Stomach smooth muscle (tissue), 2 donors: ENCODE measurements around the gene GRAMD1A.
"Not testable (repeated sequence)": the region's sequence is repeated elsewhere in the genome, so short reads cannot be mapped to it uniquely, and the experiment has no call there.

Experiments
- H3K27ac ChIP-seq: one replicate; pipeline ENCODE4 v1.7.0; 2013; ENCODE audit warnings: mild to moderate bottlenecking, low read length, inconsistent platforms
- H3K27me3 ChIP-seq, 2 donors: one replicate each; pipeline ENCODE4 v1.7.0; 2013; ENCODE audit warnings: low read length in 2 of 2; ENCODE audit not compliant: insufficient read depth in 2 of 2, control insufficient read depth in 1 of 2
- H3K36me3 ChIP-seq, 2 donors: one replicate each; pipeline ENCODE4 v1.7.0; 2013; ENCODE audit warnings: low read length in 2 of 2; ENCODE audit not compliant: control insufficient read depth in 2 of 2, insufficient read depth in 2 of 2
- H3K4me1 ChIP-seq: one replicate; pipeline ENCODE4 v1.7.0; 2013; ENCODE audit warnings: low read length; ENCODE audit not compliant: control insufficient read depth, insufficient read depth
- H3K4me3 ChIP-seq, 2 donors: one replicate each; pipeline ENCODE4 v1.7.0; 2013; ENCODE audit warnings: low read length in 2 of 2
- H3K9ac ChIP-seq, 2 donors: one replicate each; pipeline ENCODE4 v1.7.0; 2013; ENCODE audit warnings: low read length in 2 of 2, mild to moderate bottlenecking in 1 of 2
- H3K9me3 ChIP-seq, 2 donors: one replicate each; pipeline ENCODE4 v1.7.0; 2013; ENCODE audit warnings: low read length in 2 of 2; ENCODE audit not compliant: control insufficient read depth in 2 of 2
- donor health status: healthy.
- donor health status: Pancreatic carcinoma.

The GRAMD1A gene

GRCh38 chr19:34979819-34980640 is 20.1 kb upstream of the GRAMD1A start:
- H3K36me3 ChIP-seq = no peaks in the 10 kb centered on the region
- peaks cover 2 to 4% of the 10 kb centered on the region in 2 donors for H3K9me3 ChIP-seq
- no peak overlapping the region for H3K9ac ChIP-seq
- H3K27me3 ChIP-seq = peaks cover 0 to 2% of the 10 kb centered on the region in 2 donors
- no peak overlapping the region for H3K4me3 ChIP-seq
- no peak overlapping the region for H3K27ac ChIP-seq
- no peaks in the 10 kb centered on the region for H3K4me1 ChIP-seq

GRCh38 chr19:34982275-34982674 is 17.8 kb upstream of the GRAMD1A start:
- H3K36me3 ChIP-seq = no peaks in the 10 kb centered on the region
- peaks cover 0 to 2% of the 10 kb centered on the region in 2 donors for H3K27me3 ChIP-seq
- H3K27ac ChIP-seq = no peak overlapping the region
- no peak overlapping the region for H3K4me3 ChIP-seq
- H3K9me3 ChIP-seq = no peaks in the 10 kb centered on the region
- H3K4me1 ChIP-seq = no peaks in the 10 kb centered on the region
- no peak overlapping the region for H3K9ac ChIP-seq

- H3K27me3 ChIP-seq = peaks cover 0 to 2% of the 10 kb centered on the region in 2 donors
Measured at GRCh38 chr19:34983786-34984185, 16.3 kb upstream of the GRAMD1A start.

GRCh38 chr19:34984287-34984686 is 15.8 kb upstream of the GRAMD1A start:
- H3K27me3 ChIP-seq = peaks cover 0 to 4% of the 10 kb centered on the region in 2 donors
- no peaks in the 10 kb centered on the region for H3K9me3 ChIP-seq
- no peaks in the 10 kb centered on the region for H3K4me1 ChIP-seq
- no peak overlapping the region for H3K4me3 ChIP-seq
- H3K27ac ChIP-seq = no peak overlapping the region
- no peaks in the 10 kb centered on the region for H3K36me3 ChIP-seq
- no peak overlapping the region for H3K9ac ChIP-seq

More at GRCh38 chr19:34983786-34984185, 16.3 kb upstream of the GRAMD1A start:
- Histone ChIP-seq H3K4me3 (no peak overlapping the region), H3K27ac (no peak overlapping the region), H3K9me3 (no peaks in the 10 kb centered on the region), H3K36me3 (no peaks in the 10 kb centered on the region), H3K4me1 (no peaks in the 10 kb centered on the region), H3K9ac (no peak overlapping the region)

- no peaks in the 10 kb centered on the region for H3K36me3 ChIP-seq
- H3K27ac ChIP-seq = no peak overlapping the region
- H3K9me3 ChIP-seq = no peaks in the 10 kb centered on the region
- H3K9ac ChIP-seq = no peak overlapping the region
- no peaks in the 10 kb centered on the region for H3K4me1 ChIP-seq
- no peak overlapping the region for H3K4me3 ChIP-seq
- H3K27me3 ChIP-seq = peaks cover 0 to 3% of the 10 kb centered on the region in 2 donors
Measured at GRCh38 chr19:34985249-34986022, 14.7 kb upstream of the GRAMD1A start.

- Histone ChIP-seq H3K4me3 (no peak overlapping the region), H3K4me1 (no peaks in the 10 kb centered on the region), H3K27me3 (peaks cover 0 to 3% of the 10 kb centered on the region in 2 donors), H3K36me3 (no peaks in the 10 kb centered on the region), H3K27ac (no peak overlapping the region), H3K9me3 (no peaks in the 10 kb centered on the region), H3K9ac (no peak overlapping the region)
Measured at GRCh38 chr19:34988119-34988518, 12.0 kb upstream of the GRAMD1A start.

GRCh38 chr19:34989298-34989697 is 10.8 kb upstream of the GRAMD1A start:
- Histone ChIP-seq H3K9ac (no peak overlapping the region), H3K36me3 (no peaks in the 10 kb centered on the region), H3K4me3 (no peak overlapping the region), H3K27ac (no peak overlapping the region), H3K4me1 (no peaks in the 10 kb centered on the region), H3K9me3 (no peaks in the 10 kb centered on the region), H3K27me3 (peaks cover 0 to 3% of the 10 kb centered on the region in 2 donors)

GRCh38 chr19:34990578-34991192 is 9.4 kb upstream of the GRAMD1A start:
- H3K36me3 ChIP-seq = no peaks in the 10 kb centered on the region
- peaks cover 4% of the 10 kb centered on the region for H3K4me1 ChIP-seq
- peaks cover 0 to 3% of the 10 kb centered on the region in 2 donors for H3K27me3 ChIP-seq
- no peak overlapping the region for H3K27ac ChIP-seq
- H3K4me3 ChIP-seq = no peak overlapping the region
- H3K9me3 ChIP-seq = no peaks in the 10 kb centered on the region
- no peak overlapping the region for H3K9ac ChIP-seq

- peaks cover 0 to 3% of the 10 kb centered on the region in 2 donors for H3K27me3 ChIP-seq
- no peak overlapping the region for H3K4me3 ChIP-seq
- no peaks in the 10 kb centered on the region for H3K9me3 ChIP-seq
- H3K4me1 ChIP-seq = peaks cover 4% of the 10 kb centered on the region
- H3K27ac ChIP-seq = no peak overlapping the region
- H3K36me3 ChIP-seq = no peaks in the 10 kb centered on the region
- no peak overlapping the region for H3K9ac ChIP-seq
Measured at GRCh38 chr19:34991542-34992333, 8.4 kb upstream of the GRAMD1A start.

GRCh38 chr19:34992582-34992981 is 7.5 kb upstream of the GRAMD1A start:
- not testable (repeated sequence) for H3K4me3 ChIP-seq, H3K27ac ChIP-seq, H3K9ac ChIP-seq

More at GRCh38 chr19:34992582-34992981, 7.5 kb upstream of the GRAMD1A start:
- not testable (repeated sequence) for H3K9me3 ChIP-seq, H3K36me3 ChIP-seq, H3K27me3 ChIP-seq, H3K4me1 ChIP-seq
